GM18861 (cell line): ENCODE measurements around the gene SPATA6.
"Not testable (repeated sequence)": the region's sequence is repeated elsewhere in the genome, so short reads cannot be mapped to it uniquely, and the experiment has no call there.

Source experiments
- ATAC-seq: cut with Tn5 transposase; IDR thresholded peaks from one replicate; pipeline ENCODE4 v1.9.1; 2021; ENCODE audit not compliant: unreplicated experiment

The SPATA6 gene

DNA sequence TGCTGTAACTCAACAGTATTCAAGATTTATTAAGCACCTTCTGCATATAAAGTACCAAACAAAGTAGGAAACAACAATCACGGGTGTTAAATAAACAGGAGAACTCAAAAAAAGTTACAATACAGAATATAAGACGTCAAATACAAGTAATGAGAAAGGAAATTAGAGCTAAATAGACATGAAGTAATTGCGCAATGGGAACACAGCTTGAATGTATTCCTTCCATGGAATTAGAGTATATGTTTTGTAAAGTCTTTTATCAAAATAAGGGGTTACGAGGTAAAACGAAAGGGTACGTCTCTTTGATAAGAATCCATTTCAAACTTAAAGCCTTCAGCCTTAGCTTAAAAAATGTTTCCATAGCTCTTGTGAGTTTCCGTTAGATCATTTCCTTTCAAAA, 109.1 kb downstream of the SPATA6 start:
- ATAC-seq: no peak

DNA sequence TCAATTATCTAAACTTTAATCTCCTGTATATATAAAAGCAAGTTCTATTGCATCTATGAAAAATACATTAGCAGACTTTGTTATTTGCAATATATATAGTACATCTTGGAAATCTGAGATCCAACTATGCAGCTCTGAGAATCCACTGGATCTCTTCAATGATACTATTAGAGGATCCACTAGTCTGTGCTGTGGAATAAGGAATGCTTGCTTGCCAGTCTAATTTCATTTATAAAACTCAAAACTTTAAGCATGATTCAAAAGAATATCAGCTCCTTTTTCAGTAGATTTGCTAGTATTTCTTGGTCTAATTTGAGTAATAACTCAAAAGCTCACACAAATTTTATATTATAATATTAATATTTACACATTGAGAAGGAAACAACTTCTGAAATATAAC, 115.1 kb downstream of the SPATA6 start:
- no peak for ATAC-seq

- ATAC-seq: no peak
Measured at GRCh38 chr1:48344373-48344772, 127.6 kb downstream of the SPATA6 start.

DNA sequence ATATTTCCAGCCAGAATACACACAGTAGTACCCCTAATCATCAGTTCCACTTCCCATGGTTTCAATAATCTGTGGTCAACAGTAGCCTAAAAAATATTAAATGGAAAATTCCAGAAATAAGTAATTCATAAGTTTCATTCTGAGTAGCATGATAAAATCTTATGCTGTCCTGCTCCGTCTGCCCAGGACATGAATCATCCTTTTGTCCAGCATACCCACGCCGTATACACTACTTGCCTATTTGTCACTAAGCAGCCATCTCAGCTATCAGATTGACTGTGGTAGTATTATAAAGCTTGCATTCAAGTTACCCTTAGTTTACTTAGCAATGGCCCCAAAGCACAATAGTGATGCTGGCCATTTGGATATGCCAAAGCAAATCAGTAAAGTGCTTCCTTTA, 130.8 kb downstream of the SPATA6 start:
- ATAC-seq: no peak

DNA sequence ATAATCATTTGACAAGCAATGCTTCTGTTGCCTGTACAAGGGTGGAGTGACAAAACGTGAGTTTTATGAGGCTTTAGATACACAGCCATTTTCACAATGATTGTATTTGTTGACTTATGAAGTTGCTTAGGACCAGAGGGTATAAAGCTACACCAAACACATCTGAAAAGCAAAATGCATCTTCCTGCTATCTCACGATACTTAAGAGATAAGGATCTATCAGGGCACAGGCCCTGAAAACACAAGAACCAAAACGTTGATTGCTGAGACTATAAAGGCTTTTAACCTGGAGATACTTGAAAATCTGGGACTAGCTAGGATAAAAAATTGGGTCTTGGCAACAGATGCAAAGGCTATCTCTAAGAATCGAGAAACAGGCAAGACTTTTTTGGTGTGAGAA, 133.7 kb downstream of the SPATA6 start:
- no peak for ATAC-seq

- no peak for ATAC-seq
Measured at GRCh38 chr1:48333316-48333715, 138.7 kb downstream of the SPATA6 start.

DNA sequence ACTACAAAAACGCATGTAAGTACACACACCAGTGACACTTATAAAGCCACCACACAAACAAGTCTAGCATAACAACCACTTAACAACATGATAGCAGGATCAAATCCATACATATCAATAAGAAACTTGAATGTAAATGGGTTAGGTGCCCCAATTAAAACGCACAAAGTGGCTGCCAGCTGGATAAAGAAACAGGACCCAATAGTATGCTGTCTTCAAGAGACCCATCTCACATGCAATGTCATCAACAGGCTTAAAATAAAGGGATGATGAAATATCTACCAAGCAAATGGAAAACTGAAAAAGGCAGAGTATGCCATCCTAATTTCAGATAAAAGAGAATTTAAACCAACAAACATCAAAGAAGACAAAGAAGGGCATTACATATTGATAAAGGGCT, 139.9 kb downstream of the SPATA6 start:
- ATAC-seq: no peak

DNA sequence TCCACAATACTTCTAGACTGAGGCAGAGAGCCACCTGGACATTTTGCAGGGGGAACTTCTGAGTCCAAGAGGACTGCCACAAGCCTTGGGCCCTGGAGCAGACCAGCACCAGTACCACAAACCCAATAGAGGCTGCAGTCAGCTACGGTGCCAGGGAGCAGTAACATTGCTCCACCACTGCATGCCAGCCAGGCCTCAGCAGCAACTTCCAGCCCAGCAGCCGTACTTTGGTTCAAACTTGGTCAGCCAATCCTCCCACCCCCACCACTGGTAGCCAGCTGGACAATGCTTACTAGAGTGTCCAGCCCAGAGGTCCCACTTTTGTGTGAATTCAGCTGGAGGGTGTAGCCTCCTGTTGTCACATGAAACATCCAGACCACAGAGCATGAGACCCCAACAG, 142.1 kb downstream of the SPATA6 start:
- ATAC-seq: no peak

- ATAC-seq: no peak
Measured at GRCh38 chr1:48329486-48329885, 142.5 kb downstream of the SPATA6 start.

- ATAC-seq: not testable (repeated sequence)
Measured at GRCh38 chr1:48311829-48312228, 160.2 kb downstream of the SPATA6 start.

DNA sequence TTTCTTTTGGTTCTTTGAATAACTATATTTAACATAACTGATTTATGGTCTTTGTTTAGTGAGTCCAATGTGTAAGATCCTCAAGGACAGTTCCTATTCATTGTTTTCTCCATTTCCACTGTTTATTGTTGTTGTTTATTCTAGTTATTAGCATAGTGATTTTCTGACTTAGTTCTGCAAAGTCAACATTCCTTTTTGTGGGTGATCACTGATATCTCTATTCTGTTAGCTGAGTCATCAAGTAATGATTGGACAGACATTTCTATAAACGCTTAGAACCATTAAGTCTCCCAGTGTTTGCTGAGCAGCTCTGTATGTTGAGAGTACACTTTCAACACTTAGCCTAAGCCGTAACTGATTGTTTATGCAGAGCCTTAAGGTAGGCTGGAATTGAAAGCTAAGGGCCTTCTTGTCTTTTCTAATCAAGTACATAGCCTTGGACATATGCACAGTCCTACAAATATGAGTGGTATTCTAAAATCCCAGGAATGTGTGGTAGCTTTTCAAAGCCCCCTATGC, 162.4 kb downstream of the SPATA6 start:
- no peak for ATAC-seq

DNA sequence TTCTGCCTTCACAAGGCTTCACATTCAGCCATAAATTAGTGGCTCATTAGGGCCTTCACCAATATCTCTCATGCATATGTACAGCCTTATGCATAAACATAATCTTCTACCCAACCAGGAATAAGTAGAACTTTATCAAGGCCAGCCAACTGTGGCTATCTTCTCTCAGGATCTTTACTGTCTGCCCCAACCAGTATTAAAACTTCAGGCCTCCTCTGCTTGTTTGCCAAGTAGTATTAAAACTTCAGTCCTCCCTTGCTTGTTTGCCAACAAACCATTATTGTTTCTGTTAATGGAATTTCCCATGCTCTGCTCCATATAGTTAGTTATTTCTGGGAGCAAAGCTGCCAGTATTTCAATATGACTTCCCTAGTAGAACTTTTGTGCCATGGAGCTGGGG, 169.4 kb downstream of the SPATA6 start:
- no peak for ATAC-seq

- ATAC-seq: no peak
Measured at GRCh38 chr1:48294656-48295055, 177.3 kb downstream of the SPATA6 start.

- not testable (repeated sequence) for ATAC-seq
Measured at GRCh38 chr1:48294094-48294493, 177.9 kb downstream of the SPATA6 start.

DNA sequence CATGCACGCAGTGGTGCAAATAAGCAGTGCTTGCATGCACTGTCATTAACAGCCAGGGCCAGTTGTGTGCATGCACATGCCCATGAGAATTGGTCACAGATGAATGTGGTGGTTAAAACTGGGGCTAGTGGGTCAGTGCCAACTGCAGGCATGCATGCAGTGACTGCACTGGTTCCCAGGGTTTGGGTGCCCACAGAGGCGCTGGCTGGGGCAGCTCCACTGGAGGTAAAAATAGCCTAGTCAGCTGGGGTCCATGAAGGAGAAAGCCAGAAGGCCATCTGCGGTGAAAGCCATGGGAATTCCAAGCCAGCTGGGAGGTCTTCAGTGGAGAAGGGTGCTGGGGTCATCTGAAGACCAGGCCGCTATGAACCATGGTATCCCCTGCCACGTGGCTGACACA, 179.3 kb downstream of the SPATA6 start:
- no peak for ATAC-seq

- no peak for ATAC-seq
Measured at GRCh38 chr1:48291421-48291820, 180.6 kb downstream of the SPATA6 start.

GRCh38 chr1:48285525-48285924, 186.5 kb downstream of the SPATA6 start:
- no peak for ATAC-seq

- ATAC-seq: not testable (repeated sequence)
Measured at GRCh38 chr1:48284696-48285420, 187.1 kb downstream of the SPATA6 start.

DNA sequence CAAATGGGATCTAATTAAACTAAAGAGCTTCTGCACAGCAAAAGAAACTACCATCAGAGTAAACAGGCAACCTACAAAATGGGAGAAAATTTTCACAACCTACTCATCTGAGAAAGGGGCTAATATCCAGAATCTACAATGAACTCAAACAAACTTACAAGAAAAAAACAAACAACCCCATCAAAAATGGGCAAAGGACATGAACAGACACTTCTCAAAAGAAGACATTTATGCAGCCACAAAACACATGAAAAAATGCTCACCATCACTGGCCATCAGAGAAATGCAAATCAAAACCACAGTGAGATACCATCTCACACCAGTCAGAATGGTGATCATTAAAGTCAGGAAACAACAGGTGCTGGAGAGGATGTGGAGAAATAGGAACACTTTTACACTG, 189.7 kb downstream of the SPATA6 start:
- ATAC-seq: not testable (repeated sequence)

DNA sequence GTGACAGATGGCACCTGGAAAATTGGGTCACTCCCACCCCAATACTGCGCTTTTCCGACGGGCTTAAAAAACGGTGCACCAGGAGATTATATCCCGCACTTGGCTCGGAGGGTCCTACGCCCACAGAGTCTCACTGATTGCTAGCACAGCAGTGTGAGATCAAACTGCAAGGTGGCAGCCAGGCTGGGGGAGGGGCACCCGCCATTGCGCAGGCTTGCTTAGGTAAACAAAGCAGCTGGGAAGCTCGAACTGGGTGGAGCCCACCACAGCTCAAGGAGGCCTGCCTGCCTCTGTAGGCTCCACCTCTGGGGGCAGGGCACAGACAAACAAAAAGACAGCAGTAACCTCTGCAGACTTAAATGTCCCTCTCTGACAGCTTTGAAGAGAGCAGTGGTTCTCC, 194.6 kb downstream of the SPATA6 start:
- ATAC-seq: not testable (repeated sequence)

DNA sequence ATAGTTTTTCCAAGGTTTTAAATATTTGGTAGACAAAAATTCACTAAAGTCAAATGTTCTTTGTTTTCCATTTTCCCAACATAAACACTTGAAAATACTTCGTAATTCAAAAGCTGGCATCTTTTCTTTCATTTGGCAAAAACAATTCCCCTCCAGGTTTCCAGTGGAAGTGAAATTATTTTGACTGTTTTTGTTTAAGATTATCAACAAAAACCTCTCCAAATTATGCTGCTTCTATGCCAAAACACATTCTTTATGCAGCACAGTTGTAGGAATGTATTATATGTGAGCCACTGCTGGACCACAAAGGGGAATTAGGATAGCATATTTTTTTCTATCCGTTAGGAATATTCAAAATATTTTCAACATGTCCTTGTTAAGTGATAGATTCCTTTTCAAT, 205.4 kb downstream of the SPATA6 start:
- ATAC-seq: no peak

GRCh38 chr1:48263041-48263440, 209.0 kb downstream of the SPATA6 start:
- ATAC-seq: no peak

DNA sequence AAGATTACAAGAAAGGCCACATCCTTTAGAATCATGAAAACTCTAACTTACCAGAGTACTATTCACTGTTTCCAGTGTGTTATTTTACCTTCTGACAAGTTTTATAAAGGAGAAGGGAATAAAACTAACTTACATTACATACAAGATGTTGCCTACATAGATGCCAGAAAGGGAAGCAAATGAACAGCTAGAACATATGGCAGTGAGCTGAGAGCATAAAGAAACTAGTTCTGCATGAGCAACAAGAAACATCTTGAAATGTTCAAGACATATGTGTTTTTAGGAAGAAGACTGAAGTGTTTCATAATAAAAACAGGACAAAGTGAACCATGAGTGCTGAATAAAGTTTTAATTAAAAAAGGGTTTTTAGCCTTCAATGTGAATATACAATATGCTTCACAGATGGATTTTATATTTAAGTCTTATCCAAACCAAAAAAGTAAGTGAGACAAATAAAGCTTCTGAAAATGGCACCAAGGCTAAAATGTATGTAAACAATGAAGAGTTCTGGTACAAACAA, 210.1 kb downstream of the SPATA6 start:
- ATAC-seq: no peak
